Stimulated activated CD8-positive, alpha-beta memory T cell treated with anti-CD3 and anti-CD28 coated beads, Interleukin-4, amount 100 ng/mL, for 48 hours (primary cell): ENCODE results near the gene BAHD1.
A peak's percentile ranks its signal among the peaks of the same experiment; 100 is the strongest.

Experiments used
- DNase-seq: peaks from one replicate; pipeline ENCODE4 v3.0.0-alpha.2; 2020

Gene BAHD1

GRCh38 chr15:40424483-40425115 lies 16.2 kb upstream of the BAHD1 start:
- no peak for DNase-seq

DNA sequence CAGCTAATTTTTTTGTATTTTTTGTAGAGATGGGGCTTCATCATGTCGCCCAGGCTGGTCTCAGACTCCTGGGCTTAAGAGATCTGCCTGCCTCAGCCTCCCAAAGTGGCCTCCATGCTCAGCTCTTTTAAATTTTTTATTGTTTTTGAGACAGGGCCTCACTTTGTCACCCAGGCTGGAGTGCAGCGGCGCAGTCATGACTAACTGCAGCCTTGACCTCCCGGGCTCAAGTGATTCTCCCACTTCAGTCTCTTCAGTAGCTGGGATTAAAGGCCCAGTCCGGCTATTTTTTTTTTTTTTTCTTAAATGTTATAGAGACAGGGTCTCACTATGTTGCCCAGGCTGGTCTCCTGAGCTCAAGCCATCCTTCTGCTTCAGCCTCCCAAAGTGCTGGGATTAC lies 15.1 kb upstream of the BAHD1 start:
- DNase-seq, result no peak

DNA sequence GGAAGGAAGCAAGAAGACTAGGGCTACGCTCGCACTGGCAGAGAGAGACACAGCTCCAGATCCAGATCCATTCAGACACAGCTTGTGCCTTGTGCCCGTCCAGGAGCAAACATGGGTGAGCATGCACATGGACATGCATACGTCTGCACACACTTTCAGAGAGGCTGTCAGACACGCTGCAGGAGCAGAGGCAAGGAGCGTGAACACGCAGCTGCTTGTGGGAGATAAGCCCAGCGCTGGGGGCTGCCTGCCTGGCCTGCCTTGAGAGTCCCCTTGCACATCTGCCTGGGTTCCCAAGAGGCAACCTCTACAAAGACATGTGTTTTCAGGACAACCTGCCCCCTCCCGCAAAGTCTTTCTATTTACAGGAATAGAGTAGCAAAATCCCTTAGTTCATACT lies 13.6 kb upstream of the BAHD1 start:
- DNase-seq, result no peak

DNA sequence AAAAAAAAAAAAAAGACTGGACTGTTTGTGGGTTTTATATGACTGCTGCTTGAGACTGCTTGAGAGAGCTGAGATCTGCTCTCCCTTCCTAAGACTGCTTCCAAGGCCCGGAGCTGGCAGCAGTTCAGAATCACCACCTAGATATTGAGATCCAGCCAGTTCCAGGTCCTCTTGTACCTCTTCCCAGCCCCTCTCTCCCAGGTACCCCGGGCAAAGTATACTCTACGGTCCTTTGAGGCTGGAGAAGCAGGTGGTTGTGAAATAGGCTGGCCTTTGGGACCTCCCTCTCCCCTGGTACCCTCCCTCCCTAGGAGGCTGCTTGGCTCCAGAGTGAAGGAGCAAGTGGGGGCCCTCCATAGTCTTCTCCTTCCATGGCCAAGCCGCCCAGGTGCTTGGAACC lies 12.6 kb upstream of the BAHD1 start:
- DNase-seq, result no peak

- DNase-seq, result no peak
Measured at GRCh38 chr15:40429068-40429710, 11.6 kb upstream of the BAHD1 start.

- DNase-seq, result no peak
Measured at GRCh38 chr15:40430271-40430805, 10.4 kb upstream of the BAHD1 start.

DNA sequence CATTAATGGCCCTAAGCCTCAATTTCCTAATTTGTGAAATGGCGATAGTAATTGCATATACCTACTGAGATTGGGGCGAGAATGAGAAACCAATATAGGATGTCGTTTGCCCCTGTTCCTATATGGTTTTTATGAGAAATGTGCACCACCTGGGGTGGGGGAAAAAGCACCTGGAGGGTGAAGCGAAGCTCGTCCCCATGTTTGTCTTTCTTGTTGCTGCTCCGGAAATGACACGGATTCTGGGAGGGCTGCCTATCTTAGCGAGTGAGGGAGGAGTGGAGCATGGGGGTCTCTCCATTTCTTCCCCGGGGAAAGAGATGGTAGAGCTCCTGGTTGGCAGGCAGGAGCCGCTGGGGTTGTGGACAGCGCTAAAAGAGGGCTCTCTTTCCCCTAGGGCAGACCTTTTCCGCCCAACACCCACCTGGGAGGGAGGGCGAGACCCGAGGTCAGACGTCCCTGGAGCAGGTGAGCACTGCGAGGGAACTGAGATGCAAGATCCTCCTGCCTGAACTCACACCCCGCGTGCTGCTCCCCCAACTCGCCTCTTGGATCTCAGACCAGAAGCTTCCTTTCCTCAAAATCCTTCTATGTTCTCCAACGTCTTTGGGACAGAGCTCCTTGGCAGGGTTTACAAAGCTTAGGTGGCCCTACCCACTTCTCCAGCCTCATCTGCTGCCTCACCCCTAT lies 5.6 kb upstream of the BAHD1 start:
- DNase-seq, result no peak

GRCh38 chr15:40435710-40436089 lies 5.1 kb upstream of the BAHD1 start:
- no peak for DNase-seq

- no peak for DNase-seq
Measured at GRCh38 chr15:40436116-40436891, 4.4 kb upstream of the BAHD1 start.

GRCh38 chr15:40436892-40437751 lies 3.6 kb upstream of the BAHD1 start:
- no peak for DNase-seq

DNA sequence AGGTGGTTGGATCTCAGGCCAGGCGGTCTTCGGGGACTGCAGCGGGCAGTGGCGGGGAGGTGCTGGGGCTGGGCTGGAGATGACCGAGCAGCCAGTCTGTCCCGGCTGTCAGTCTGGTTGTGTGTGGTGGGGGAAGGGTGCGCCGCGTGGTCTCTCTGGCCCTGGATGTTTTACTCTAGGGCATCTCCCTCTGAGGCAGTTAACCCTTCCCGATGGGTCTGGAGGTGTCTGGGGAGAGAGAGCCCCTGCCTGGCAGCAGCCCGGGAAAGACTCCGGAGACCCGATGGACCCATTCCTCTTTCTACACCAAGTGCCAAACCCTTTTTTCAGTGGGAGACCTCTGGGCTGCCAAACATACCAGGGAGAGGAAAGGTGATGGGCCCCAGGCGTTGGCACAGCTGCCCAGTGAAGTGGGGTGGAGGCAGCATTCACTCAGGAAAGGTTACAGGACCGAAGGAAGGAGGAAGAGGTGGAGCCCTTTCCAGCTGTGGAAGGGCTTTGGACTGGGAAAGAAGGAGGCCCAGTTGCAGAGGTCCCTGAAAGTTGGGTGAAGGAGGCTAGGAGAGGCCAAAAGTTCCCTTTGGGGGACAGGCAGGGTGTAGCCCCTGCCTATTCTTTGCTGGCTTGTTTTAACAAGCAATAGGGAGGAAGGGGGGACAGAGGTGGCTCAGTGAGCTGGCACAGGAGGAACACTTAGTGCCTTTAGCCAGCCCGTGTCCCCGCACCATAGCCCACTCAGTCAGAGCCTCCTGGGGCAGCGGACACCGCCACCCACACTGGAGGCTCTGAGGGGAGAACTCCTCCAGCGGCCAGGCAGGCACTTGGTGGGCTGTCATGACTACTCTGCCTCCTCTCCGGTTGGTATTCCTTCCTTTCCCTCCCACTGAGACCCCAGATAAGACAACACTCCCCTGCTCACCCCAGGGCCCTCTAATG lies 2.7 kb upstream of the BAHD1 start:
- no peak for DNase-seq

- no peak for DNase-seq
Measured at GRCh38 chr15:40438712-40439111, 2.0 kb upstream of the BAHD1 start.

DNA sequence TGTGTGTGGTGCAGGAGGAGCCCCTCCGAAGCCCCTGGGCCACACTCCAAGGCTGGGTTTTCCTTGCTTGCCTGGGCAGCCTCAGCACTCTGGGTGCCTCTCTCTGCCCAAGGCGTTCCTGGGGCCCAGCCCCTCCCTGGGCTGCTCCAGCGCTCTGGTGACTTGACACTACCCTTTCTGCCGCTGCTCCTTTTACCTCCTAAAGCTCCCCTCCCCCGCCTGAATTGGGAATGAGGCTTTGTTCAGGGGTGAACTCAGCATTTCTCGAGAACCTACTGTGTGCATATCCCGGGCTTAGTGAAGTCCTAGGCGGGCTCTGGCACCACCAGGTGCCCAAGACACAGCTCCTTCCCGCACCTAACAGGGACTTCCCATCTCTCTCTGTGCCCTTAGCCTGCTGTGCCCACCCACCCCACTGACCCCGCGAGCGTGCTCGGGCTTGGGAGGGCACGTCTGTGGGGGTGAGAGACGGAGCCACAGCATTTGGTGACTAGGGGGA lies 1.2 kb upstream of the BAHD1 start:
- no peak for DNase-seq

- peak; percentile 63 for DNase-seq
Measured at GRCh38 chr15:40439960-40440742, 602 bp upstream of the BAHD1 start.

DNA sequence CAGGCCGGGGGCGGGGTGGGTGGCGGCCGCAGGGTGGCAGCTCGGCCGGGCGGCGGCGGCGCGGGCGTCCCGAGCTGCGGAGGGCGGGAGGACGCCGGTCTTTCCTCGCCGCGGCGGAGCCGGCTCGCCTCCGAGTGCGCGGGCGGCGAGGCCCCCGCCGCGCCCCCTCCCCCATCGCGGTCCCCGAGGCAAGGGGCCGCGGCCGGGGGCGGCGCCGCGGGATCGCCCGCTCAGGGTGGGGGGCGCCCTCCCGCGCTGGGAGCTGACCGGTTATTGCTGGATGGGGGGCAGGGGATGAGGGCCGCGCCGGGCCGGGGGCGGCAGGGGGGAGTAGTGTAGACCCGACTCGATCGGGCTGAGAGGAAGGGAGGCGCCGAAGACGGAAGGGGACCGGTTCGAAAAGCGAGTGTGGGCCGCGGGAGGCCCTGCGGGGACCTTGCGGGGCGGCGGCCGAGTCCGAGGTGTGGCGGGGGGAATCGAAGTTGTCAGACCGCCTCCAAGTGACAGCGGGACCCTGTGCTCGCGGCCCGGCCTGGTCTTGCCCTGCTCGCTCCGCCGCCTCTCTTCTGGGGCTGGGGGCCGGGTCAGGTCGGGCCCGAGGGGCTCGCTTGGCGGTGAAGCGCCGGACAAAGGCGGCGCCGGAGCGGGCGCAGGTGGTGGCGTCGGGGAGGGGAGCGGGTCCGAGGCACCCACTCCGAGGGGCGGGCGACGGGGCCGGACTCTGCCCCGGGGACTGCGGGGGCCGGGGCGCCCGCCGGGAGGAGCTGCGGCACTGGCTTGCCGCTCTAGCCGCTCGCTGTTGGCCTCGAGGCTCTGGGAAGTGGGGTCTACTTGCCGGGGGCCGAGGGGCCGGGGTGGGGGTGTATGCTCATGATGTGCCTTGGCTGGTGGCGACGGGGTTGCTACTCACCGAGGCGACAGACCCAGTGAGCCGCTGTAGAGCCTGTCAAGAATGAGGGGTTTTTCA lies 1.1 kb downstream of the BAHD1 start:
- DNase-seq, result no peak

GRCh38 chr15:40443255-40443654 lies 2.5 kb downstream of the BAHD1 start:
- no peak for DNase-seq

- DNase-seq, result no peak
Measured at GRCh38 chr15:40443846-40444245, 3.1 kb downstream of the BAHD1 start.

GRCh38 chr15:40444736-40445135 lies 4.0 kb downstream of the BAHD1 start:
- no peak for DNase-seq

GRCh38 chr15:40445421-40445922 lies 4.7 kb downstream of the BAHD1 start:
- no peak for DNase-seq
